Activated naive CD4-positive, alpha-beta T cell (primary cell): ENCODE results near the gene COMMD8.

Experiments used
- DNase-seq, 4 experiments: peaks; one replicate each; lab custom pipeline; 2025; lab: John Stamatoyannopoulos, UW

COMMD8 gene

DNA sequence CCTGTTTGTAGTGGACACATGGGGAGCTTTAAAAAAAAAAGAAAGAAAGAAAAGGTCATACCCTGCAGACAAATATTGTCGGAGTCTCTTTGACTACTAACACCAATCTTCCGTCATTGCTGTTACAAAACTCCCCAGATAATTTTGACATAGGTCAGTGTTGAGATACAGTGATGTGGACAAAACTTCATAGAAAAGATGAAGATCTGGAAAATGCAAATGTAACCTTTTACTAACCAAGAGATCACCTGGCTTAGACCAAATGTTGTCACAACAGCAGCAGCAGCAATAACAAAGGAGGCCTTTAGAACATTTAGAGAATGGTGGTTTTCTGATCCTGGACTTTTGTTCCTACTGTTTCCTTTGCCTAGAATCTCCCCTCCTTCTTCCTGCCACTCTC is 8.1 kb upstream of the COMMD8 start:
- DNase-seq, result no peak

DNA sequence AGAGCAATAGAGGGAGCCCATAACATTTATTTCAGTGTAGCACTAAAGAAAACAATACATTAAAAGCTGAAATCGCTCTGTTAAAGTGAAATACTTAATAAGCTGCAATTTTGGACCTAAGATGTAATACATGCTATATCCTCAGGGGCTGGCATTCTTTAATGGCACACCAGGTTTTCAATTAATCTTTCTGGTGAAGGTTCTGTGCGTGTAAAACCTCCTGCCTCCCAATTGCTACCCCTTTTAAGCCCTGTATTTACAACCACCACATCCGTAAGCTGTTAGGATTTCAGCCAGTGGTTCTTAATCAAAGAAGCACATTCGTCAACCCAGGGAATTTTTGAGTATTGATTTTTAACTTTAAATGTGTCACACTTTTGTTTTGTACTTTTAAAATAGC is 7.6 kb upstream of the COMMD8 start:
- no peak for DNase-seq

DNA sequence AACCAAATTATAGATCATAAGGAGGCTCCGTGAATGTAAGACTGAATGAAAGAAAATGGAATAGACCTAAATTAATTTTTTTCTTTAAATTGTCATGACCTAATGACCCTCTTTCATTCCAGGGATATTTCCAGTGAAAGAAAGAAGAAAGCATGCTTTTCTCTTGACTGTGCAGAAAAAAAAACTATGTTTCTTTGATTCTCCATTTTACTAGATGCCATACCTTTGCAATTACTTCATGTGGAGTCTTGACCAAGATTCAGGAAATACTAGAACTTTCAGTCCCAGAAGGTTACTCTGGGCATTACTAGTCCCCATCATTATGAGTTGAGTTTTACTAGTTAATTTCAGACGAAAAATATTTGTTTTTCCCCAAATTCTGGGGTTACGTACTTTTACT is 6.4 kb upstream of the COMMD8 start:
- DNase-seq, result no peak

DNA sequence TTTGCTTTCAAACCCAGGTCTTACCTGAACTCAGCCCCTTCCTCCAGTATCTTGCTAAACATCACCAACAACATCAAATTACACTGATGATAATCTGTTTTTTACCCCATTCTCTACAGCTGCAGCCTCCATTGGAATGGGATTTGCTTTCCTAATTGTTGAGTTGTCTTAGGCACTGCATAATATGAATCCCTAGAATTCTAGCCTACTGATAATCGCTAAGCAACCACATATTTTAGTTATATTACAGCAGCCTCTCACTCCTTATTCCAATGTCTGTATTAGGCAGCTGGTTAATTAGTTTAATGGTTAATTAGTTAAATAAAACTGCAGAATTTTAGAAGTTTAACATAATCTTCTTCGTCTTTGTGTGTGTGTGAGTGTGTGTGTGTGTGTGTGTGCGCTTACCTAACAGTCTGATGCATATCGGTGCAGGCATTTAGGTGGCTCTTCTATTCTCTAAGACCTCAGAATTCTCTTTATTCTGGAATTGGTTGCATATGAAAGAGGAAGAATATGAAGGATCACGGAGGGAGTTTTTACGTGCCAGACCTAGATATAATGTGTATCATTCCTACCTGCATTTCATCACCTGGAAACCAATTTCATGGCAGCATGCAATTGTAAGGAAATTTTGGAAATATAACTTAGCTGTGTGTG is 5.3 kb upstream of the COMMD8 start:
- DNase-seq, result no peak

DNA sequence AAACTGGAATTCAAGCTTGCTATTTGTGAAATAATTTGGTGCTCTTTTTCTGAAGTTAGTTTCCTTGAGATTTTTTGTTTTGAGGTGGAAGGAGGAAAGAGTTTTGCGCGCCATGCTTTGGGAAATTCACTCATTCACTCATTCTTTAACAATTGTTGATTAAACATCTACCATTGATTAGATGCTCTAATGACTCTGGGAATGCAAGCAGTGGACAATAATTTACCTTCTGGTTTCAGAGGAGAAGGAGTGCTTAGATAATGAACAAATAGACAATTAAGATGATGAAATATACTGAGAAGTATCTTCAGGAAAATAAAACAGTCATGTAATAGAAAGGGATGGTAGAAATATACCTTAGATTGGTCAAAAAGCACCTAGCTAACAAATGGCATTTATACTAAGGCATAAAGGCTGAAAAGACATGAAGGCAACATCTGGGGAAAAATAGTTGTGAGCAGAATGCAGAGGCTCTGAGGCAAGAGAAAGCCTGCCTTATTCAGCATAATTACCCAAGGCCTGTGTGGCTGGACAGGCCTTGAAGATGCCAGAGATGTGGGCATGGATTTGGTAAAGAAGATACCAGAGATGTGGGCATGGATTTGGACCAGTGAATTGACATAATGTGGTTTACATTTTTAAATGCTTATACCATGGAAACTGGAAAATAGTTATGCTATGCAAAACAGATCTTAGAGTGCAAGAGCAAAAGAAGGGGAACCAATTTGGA is 2.7 kb upstream of the COMMD8 start:
- DNase-seq, result no peak

DNA sequence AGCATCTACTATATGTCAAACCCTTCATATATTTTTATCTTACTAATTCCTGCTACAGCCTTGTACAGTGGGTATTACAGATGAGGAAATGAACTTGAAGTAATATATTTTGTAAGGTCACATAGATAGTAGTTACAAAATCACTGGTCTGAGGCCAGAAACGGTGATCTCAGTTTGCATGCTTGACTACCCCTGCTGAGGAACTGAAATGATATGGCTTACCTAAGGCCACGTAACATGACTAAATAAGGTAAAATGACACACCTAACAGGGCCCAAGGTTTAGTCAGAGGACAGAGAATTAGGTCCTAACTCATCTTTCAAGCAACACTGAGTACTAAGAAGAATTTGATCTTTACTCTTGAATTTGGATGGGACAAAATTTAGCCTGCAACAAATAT is 1.5 kb upstream of the COMMD8 start:
- DNase-seq, result no peak

DNA sequence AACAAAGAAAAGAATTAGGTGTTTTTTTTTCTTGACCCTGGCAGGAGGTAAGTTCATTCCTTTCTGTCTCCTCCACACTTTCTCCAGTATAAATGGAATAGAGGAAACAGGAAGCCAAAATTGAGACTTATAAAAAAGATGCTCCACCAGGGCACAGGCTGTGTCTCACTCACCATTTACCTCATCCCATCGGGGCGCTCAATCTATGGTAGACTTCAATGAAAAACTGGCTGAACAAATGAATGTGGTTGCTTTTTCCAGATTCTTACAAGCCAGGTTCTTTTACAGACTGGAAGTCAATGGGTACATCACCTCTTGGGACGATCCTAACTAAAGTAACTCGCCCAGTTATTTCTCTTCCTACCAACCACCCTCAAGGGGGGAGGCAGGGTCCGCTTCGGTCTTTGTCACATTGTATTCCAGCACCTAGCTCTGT is 685 bp downstream of the COMMD8 start:
- DNase-seq, result no peak

DNA sequence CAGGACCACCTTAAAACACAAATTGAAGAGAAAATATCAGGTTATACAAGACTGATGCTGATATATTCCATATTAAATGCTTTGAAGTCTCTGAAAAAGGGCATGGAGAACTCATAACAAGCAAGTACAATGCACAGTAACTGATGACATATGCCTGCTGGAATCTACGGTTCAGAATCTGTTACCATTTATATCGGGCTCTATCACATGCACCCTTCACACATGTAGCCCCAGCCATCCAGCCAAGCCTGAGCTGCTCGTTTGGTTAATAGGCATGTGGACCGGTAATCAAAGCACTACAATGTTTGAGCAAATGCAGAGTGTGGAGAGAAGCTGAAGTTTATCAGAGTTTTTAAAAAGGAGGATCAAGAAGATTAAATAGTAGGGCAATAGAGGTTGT is 11.8 kb downstream of the COMMD8 start:
- DNase-seq, result no peak

DNA sequence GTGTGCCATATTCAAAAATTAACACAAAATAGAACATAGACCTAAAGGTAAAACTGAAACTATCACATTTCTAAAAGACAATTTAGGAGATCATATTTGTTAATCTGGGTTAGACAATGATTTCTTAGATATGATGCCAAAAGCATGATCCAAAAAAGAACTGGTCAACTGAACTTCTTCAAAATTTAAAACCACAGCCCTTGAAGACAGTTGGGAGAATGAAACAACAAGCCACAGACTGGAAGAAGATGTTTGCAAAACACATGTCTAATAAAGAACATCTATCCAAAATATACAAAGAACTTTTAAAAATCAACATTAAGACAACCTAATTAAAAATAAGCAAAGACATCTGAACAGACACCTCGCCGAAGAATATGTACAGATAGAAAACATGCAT is 19.5 kb downstream of the COMMD8 start:
- no peak for DNase-seq

DNA sequence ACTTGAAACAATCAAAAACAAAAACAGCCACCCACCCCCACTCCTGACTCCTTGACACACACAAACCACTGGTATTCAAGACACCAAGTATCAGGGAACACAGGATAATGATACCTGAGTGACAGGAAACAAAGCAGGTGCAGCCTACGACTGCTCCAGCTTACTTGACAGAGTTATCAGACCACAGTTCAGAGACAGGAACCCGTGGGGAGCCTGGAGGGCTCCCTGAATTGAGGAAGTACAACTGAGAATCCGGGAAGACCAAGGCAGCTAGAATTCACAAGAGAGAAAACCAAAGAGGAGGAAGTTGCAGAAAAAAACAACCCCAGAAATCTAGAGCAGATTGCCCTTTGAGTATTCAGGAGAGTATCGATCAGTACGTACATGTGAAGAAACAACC is 20.5 kb downstream of the COMMD8 start:
- DNase-seq, result no peak

DNA sequence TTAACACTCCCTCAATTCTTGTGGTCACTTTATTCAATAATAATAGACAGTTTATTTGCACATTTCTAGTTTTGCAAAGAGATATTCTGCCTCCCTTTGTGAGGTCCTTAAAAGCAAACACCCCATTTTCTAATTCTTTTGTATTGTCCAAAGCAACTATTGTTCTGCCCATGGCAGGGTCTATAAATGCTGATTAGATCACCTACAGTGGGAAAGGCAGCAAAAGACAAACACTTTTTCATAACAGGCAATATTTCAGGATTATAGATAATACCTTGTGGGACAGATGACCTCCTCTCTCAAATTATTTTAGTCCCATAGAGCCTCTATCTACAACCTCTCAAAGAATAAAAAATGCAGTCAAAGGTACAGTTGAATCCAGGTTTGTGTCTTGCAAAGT is 28.6 kb downstream of the COMMD8 start:
- no peak for DNase-seq

DNA sequence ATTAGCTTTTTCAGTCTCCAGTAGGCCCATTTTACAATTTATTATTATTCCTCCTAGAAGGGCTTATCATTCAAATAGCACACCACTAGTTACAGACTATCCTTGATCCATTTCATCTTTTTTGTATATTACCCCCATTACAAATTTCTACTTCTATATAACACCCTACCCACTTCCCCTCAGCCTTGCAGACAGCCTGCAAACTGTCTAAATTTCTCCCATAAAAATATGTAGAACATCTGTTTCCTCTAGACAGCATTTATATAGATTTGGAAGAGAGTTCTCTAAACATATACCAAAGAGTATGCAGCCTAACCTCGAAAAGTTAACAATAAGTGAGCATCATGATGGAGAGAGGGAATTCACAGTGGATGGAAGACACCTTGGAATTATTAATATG is 30.8 kb downstream of the COMMD8 start:
- no peak for DNase-seq

DNA sequence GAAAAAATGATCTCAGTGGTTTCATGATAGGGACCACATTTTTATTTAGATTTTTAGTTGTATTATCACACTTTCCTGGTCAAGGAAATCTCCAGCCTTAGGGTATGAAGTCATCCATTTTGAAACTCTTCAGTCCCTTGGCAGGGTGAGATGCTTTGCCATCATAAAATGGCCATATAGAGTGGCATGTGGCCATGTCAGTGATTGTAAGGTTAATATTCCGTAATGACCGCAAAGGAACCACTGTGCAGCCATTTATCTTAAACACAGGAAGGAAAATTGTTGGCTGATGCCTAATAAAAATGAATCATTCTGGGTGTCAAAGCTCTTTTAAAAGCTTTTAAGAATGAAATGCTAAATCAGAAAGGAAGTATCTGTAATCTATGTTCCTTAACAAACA is 35.6 kb downstream of the COMMD8 start:
- DNase-seq, result no peak

DNA sequence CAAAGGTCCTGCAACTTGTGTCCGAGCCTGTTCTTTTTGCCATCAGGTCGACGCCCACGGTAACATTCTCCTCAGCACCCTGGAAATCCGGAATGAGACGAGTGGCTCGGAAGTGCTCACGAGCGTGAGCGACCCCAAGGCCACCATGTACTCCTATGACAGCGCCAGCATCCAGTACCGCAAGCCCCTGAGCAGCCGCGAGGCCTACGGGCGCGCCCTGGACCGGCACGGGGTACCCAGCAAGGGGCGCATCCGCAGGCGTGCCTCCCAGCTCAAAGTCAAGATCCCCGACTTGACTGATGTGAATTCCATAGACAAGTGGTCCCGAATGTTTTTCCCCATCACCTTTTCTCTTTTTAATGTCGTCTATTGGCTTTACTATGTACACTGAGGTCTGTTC is 37.9 kb downstream of the COMMD8 start:
- DNase-seq, result no peak

DNA sequence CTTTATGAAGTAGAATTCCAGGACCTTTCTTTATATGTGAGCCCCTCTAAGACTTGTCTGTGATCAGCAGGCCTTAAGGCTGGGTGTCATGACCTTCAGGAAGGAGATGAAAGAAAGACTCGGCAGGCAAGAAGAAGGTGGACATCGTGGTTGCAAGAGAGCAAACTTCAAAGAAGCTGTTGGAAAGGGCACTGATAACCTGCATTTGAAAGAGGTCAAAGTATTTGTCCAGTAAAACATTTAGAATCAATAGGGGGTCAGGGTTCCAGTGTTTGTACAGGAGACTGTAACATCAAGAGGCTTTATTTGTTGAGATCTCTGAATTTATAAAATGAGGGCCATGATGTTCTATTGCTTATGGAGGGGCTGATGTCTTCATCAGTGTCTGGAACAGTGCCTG is 44.2 kb downstream of the COMMD8 start:
- DNase-seq, result no peak

DNA sequence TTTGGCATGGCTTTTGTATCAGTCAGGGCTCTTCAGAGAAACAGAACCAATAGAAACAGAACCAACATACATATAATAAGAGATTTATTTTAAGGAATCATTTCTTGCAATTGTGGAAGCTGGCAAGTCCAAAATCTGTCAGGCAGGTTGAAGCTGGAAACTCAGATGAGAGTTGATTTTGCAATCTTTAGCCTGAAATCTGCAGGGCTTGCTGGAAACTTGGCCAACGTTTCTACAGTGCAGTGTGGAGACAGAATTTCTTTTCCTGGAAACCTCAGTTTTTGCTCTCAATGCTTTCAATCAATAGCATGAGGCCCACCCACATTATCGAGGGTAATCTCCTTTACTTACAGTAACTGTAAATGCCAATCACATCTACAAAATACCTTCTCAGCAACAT is 45.4 kb downstream of the COMMD8 start:
- DNase-seq, result no peak

DNA sequence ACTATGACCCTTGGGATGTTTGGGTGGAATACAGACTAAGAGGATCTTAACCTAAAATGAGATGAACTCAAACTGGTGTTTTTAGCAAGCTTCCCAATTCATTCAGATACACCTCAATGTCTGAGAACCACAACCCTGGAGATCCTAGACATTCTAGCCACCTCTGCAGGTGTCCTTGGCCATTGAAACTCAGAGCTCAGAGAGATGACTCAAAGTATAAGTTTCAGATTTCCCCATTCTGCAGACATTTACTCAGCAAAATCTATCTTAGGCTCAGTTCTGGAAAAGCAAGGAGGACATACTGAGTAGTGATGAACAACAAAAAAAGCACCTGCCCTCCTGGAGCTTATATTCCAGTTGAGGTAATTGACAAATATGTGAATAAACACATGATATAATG is 47.8 kb downstream of the COMMD8 start:
- no peak for DNase-seq

DNA sequence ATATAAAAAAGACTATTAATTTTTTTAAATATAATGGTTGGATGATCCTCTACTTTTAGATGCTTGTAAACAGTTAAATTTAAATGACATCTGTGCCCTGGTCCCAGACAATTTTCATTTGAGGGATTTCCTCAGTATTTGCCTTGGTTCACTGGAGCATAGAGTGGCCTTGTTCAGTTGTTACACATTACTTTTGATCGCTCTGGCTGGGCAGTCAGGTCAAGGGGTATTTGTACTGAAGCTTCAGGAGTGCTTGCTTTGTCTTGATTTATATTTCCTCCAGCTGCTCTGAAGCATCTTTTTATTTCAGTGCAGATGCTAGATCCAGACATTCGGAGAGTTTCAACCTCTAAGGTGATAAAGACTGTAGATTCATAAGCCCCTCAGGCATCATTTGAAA is 50.0 kb downstream of the COMMD8 start:
- no peak for DNase-seq

DNA sequence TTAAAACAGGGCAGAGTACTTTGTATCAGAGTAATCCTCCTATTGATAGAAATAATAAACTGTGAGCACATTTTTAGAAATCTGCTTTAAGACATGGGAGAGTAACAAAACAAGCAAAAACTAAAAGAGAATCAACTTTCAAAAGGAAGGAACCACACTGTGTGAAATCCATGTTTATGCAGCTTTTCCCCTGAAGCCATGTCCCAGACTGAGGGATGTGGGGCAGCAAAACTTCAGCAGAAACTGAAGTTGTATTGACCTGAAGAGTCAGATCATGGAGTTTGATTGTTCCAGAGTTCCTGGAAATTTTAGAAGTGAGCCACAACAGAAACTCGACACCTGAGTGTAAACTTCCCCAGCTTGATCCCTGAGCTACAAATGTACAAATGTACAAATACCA is 53.2 kb downstream of the COMMD8 start:
- no peak for DNase-seq

DNA sequence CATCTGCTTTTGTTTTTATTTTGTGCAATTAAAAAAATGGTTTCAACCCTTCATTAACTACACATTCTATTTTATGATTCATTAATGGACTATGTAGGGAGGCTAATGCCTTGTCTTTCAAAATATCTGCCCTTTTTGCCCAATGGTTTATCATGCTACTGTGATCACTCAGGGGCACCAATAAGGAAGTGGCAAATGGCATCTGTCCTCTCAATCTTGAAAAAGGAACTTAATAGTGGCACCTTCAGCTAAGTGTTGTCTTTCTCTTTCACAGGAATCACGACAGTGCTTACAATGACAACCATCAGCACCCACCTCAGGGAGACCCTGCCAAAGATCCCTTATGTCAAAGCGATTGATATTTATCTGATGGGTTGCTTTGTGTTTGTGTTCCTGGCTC is 57.1 kb downstream of the COMMD8 start:
- DNase-seq, result no peak
